ENCODE data around the gene FXYD7.
A peak's percentile ranks its signal among the peaks of the same experiment; 100 is the strongest.
"Not testable (repeated sequence)": the region's sequence is repeated elsewhere in the genome, so short reads cannot be mapped to it uniquely, and the experiment has no call there.

The FXYD7 gene

DNA sequence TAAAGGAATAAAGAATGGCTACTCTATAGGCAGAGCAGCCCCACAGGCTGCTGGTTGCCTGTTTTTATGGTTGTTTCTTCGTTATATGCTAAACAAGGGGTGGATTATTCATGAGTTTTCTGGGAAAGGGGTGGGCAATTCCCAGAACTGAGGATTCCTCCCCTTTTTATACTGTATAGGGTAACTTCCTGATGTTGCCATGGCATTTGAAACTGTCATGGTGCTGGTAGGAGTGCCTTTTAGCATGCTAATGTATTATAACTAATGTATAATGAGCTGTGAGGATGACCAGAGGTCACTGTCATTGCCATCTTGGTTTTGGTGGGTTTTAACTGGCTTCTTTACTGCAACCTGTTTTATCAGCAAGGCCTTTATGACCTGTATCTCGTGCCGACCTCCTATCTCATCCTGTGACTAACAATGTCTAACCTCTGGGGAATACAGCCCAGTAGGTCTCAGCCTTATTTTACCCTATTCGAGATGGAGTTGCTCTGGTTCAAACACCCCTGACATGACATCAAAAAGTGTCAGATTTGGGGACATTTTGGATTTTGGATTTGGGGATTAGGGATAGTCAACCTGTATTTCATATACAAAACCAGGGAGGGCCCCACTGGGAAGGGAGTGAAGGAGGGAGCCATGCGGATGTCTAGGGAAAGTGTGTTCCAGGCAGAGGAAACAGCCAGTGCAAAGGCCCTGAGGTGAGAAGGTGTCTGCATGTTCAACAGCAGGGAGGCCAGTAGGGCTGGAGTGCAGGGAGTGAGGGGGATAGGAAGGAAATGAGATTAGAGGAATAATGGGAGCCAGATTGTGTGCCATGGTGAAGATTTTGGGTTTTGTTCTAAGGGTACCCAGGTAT is 22.4 kb downstream of the FXYD7 start:
- no peak for DNase-seq (ENCODE audit: low spot score)

DNA sequence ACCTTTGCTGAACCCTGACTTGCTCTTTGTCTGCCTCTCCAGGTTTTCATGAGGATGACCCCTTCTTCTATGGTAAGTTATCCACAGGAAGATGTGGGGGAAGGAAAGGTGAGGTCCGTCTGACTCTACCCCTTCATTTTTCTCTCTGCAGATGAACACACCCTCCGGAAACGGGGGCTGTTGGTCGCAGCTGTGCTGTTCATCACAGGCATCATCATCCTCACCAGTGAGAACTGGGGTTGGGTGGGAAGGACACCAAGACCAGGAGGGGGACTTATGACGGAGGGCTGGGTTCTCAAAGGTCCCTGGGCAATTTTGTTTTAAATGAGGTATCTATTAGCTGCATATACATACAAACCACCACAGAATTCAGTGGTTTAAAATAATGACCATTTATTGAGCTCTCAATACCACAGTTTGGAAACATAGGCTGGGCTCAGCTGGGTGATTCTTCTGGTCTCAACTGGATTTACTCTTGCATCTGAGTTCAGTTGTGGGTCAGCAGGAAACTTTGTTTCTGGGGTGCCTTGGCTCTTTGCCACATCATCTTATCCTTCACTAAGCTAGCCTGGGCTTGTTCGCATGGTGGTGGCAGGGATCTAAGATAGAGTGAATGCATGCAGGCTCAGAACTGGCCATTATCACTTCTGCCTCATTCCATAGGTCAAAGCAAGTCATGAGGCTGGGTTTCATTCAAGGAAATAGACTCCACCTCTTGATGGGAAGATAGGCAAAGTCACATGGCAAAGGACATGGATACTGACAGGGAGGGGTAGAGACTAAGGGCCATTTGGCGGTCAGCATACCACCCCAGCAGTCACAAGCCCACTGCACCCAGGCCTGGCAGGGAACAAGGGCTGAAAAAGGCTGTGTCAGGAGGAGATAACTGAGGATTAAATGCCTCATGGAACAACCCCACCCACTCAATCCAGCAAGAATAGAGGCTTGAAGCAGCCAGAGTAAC is 23.3 kb downstream of the FXYD7 start:
- no peak for DNase-seq (ENCODE audit: low spot score)

DNA sequence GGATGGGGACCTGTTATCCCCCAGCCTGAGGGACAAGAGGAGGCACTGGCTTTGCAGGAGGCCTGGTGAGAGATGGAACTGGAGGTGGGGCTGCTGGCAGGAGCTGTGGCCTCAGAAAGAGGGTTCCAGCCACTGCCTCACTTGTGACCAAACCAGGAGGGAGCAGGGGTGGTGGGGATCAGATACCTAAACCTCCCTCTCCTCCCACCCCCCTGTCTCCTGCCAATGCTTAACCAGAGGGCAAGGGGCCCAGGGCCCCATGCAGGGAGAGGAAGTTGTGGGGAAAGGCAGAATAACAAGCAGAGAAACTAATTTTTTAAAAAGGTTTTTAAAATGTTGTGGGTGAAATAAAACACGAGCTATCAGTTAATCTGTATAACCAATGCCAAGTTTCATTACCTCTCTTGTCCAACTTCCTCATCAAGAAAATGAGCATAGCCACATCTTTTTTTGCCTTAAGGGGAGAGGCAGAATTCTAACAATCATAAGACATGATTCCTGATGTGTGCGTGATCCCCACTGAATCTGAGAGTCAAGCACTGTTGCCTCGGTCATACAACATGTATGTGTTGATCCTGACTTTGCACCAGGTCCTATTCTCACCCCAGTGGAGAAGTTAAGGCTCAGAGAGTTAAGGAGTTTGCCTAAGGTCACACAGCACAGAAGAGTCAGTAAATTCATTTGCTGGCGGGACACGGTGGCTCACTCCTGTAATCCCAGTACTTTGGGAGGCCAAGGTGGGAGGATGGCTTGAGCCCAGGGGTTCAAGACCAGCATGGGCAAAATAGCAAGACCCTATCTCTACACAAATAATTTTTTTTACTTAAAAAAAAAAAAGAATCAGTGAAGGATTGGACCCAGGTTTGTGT is 24.4 kb downstream of the FXYD7 start:
- DNase-seq (ENCODE audit: low spot score) = no peak

DNA sequence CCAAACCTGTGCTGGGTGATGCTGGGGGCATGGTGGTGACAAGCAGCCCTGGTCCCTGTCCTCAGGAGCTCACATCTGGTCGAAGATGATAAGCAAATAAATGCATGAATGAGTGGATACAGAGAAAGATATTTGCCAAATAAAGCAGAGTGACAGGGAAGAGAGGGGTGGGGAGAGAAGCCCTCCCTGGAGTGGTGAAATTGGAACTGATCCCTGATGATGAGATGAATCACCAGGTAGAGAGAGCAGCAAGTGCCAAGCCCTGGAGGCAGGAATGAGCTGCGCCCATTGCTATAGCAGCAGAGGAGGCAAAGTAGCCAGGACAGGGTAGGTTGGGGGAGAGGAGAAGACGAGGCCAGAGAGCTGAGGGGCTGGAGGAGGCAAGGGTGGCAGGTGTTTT is 25.1 kb downstream of the FXYD7 start:
- DNase-seq (ENCODE audit: low spot score) = no peak

DNA sequence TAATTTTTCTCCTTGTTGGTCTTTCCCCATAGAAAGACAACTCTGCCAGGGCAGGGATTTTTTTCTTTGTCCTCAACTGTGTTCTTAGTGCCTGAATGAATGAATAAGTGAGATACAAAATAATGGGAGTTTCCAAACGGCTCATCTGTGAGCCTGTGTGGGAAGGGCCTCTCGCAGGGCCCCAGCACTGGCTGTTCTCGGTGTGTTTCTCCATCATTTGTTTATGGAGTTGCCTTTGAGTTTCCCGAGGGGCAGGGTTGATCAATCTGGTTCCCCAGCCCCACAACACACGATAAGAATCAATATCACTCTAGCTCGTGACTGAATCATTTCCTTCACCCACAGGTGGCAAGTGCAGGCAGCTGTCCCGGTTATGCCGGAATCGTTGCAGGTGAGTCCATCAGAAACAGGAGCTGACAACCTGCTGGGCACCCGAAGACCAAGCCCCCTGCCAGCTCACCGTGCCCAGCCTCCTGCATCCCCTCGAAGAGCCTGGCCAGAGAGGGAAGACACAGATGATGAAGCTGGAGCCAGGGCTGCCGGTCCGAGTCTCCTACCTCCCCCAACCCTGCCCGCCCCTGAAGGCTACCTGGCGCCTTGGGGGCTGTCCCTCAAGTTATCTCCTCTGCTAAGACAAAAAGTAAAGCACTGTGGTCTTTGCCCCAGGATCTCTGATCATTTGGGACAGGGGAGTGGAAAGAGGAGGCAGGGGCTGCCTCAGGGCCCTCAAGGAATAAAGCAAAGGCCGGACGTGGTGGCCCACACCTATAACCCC is 26.4 kb downstream of the FXYD7 start:
- no peak for DNase-seq (ENCODE audit: low spot score)

DNA sequence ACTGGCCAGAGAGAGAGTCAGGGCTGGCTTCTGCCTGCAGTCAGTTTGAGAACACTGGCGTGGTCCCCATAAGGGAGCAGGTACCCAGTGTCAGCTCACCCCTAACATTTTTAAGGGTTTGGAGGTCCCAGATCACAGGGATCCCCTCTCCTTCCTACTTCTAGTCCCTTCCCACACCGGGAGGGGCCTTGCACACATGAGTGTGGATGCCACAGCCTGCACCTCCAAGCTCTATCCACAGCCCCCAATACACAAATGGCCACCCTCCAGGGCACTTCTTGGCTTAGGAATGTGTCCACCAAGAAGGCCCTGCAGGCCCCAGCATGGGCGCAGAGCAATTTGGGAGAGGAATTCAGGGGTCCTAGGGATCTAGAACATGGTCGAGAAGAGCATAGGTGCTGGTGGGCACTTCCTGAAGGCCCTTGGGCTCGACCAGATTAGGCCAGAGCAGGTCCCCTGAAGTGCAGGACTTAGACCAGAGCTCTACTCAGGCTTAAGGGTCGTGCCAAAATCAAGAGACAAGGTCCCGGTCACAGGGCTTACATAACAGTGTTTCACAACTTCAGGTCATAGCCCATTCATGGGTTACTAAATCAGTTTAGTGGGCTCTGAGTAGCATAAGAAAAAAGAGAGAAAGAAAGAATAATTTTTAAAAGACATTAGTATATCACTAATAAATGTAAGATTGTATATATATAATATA is 27.5 kb downstream of the FXYD7 start:
- no peak for DNase-seq (ENCODE audit: low spot score)

DNA sequence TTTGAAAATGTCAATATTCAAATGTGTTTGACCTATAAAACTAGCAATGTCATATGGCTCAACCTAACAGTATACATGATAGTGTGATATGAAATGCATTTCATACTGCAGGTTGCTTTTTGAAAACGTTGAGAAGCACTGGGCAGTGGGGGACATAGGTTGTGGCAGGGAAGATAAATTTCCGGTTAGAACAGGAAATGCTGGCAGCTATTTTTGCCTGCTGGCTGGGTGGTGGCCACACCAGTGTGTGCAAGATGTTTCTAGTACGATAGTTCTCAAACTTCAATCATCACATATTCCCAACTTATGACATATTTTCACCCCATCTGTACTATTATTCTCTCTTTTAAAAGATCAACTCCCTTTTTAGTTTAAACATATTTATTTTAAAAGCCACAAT is 28.7 kb downstream of the FXYD7 start:
- DNase-seq (ENCODE audit: low spot score) = no peak

DNA sequence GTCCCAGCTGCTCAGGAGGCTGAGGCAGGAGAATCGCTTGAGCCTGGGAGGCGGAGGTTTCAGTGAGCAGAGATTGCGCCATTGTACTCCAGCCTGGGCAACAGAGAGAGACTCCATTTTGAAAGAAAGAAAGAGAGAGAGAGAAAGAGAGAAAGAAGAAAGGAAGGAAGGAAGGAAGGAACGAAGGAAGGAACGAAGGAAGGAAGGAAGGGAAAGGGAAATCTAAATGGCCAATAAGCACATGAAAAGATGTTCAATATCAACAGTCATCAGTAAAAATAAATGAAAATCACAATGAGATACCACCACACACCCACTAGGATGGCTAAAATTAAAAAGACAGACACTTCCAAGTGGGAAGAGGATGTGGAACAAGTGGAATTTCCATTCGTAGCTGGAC is 31.2 kb downstream of the FXYD7 start:
- no peak for DNase-seq (ENCODE audit: low spot score)

DNA sequence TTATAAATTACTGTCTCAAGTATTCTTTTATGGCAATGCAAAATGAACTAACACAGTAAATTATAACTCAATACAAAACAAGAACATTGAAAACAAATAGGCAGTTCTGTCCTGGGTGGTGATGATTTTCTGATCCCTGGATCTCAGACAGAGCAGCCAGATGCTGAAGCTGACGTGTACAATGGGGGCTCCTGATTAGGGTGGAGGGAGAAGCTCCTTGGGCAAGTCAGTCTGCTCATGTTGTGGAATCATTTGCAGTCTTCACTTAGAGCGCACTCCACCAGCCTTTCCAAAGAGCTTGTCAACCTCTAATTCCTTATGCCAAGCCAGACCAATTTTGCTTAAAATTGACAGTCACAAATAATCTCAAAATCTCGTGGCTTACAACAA is 33.1 kb downstream of the FXYD7 start:
- DNase-seq (ENCODE audit: low spot score) = no peak

DNA sequence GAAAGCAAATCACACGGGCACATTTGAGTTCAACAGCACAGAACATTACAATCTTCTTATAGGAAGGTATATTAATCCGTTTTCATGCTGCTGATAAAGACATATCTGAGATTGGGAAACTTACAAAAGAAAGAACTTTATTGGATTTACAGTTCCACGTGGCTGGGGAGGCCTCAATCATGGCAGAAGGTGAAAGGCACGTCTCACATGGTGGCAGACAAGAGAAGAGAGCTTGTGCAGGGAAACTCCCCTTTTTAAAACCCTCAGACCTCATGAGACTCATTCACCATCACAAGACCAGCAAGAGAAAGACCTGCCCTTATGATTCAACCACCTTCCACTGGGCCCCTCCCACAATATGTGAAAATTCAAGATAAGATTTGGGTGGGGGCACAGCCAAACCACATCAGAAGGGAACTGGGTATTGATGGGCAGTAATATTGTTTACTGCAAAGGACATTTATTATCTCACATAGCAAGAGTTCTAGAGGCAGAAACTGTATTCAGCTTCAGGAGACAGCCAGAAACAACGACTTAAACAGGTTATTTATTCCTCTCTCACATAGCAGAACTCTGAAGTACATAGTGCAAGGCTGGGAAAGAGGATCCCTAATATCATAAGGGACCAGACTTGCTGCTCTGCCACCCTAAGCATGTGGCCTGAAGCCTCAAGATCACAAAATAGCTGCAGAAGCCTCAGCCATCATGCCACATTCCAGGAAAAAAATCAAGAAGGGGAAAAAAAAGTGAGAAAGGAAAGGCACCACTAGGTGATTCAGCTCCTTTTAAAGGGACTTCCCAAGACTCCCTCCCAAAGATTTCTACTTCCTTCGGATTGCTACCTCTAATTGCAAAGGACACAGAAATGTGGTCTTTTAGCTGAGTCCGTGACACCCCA is 34.6 kb downstream of the FXYD7 start:
- peak; percentile 25 for DNase-seq (ENCODE audit: low spot score)

DNA sequence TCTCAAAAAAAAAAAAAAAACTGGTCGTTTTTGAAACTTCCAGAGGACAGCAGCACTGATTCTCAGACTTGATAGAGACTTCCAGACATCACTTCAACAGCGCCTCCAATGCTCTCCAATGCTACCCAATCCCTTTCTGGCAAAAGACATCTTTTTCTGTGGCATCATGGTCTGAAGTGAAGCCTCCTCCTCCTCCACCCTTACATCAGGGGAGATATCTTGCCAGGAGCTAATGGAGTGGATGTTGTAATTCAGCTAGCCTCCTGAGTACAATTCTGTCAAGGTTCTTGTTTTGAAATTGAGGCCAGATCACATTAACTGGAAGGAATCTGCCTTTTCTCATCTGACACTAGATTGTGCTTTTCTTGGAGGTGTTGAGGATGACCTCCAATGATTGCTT is 35.6 kb downstream of the FXYD7 start:
- DNase-seq (ENCODE audit: low spot score) = no peak

DNA sequence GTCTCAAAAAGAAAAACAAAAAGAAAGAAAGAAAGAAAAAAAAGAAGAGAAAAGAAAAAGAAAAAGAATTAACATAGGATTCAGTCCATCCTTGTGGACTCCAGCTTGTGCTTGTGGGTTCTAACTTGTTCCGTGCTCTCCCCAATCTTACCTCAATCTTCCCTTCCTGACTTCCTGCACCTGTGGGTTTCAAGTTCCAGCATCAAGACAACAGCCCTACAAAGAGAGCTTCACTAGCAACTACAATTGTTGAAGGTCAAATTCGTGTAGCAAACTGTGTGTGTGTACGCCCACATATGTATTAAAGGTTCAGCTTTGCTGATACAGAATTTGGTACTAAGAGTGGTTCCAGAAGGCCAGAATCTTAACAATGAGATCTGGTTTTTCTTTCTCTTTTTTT is 36.8 kb downstream of the FXYD7 start:
- DNase-seq (ENCODE audit: low spot score) = no peak

DNA sequence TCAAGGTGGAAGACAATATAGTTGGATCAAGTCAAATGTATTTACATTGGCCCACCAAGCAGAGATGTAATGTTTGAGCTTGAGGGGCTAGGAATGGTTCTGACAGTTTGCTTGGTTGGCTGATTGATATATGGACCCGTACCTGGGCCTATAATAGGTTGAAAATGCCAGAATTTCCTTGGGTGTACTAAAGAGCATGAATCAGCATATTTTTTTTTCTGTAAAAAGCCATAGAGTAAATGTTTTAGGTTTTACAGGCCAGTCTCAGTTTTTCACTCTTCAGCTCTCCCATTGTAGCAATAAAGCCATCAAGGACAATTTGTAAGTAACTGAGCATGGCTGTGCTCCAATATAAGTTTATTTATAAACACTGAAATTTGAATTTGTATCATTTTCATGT is 38.3 kb downstream of the FXYD7 start:
- DNase-seq (ENCODE audit: low spot score) = no peak

DNA sequence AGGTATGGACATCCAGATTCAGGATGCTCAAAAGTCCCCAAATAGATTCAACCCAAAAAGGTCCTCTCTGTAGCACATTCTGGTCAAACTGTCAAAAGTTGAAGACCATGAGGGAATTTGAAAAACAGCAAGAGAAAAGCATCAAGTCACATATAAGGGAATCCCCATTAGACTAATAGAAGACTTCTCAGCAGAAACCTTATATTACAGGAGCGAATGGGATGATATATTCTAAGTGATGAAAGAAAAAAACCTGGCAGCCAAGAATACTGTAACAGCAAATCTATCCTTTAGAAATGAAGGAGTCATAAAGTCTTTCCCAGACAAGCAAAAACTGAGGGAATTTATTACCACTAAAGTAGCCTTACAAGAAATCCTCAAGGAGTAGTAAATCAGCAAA is 41.2 kb downstream of the FXYD7 start:
- DNase-seq (ENCODE audit: low spot score) = no peak

DNA sequence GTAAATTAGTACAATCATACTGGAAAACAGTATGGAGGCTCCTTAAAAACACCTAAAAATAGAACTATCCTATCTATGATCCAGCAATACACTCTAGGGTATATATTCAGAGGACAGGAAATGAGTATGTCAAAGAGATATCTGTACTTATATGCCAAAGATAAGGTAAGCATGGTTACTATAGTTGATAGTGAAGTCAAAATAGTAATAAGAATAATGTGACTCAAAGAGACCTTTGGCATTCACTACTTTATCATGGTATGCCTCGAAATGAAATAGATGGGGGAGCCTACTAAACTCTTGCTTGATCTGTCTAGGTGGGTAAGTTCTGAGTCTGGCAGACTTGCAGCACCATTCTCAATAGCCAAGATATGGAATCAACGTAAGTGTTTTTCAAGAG is 41.8 kb downstream of the FXYD7 start:
- DNase-seq (ENCODE audit: low spot score) = no peak

DNA sequence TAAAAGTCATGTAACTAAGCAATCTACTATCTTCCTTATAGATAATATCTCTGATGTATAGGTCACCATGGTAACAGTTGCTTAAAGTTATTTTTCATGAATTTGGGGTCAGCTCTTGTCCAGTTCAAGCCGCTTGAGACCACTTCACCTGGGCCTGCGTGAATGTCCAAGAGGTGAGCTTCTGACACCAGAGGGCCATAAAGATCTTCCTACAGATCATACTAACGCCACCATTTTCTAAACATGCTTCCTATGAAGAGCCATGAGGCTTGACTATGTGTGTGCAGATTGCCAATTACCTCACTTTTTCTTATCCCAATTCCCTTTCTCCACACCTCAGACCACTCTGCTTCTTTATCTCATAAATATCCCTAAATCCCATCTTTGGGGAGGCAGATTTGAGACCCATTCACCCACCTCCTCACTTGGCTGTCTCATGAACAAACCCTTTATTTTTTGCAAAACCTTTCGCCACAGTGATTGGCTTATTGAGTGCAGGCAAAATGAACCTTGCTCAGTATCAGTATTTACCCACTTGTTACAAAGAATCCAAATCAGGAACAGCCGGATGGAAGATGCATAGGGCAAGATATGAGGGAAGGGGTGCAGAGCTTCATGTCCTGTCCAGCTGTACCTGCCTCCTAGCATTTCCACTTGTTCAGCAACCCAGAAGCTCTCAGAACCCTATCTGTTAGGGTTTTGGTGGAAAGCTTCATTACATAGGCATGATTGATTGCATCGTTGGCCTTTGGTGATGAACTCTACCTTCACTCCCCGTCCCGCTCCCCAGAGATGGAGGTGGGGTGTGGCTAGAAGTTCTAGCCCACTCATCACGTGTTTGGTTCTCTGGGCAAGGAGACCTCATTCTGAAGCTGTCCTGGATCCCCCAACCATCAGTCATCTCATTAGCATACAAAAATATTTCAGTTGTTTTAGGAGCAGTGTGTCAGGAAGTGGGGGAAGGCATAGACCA is 51.2 kb downstream of the FXYD7 start:
- no peak for DNase-seq (ENCODE audit: low spot score)

DNA sequence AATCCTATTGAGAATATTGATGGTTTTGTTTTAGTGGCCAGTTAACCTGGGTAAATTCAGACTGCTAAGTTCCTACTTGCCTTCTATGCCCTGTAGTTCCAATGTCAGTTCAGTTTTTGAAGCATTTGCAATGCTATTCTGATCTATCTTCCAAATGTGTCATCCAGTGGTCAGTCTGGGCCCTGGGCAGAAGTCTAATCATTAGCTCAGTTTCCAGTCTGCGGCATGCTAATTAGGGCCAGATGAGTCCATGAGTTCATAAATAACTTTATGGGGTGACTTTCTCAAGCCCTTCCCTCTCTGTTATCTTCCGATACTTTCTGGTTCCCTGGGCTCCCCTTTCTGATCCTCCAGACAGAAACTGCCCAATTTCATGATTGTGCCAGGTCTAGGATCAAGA is 52.8 kb downstream of the FXYD7 start:
- DNase-seq (ENCODE audit: low spot score) = no peak

DNA sequence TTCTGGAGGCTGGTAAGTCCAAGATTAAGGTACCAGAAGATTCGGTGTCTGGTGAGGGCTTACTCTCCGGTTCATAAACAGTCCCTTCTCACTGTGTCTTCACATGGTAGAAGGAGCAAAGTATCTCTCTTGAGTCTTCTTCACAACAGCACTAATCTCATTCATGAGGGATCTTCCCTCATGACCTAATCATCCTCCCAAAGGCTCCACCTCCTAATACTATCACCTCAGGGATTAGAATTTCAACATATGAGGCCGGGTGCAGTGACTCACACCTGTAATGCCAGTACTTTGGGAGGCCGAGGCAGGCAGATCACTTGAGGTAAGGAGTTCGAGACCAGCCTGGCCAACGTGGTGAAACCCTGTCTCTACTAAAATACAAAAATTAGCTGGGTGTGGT is 53.8 kb downstream of the FXYD7 start:
- DNase-seq (ENCODE audit: low spot score) = not testable (repeated sequence)

All from CD4-positive, alpha-beta T cell treated with Interleukin-2 at 100 ng/mL for 4 hours (primary cell).